Common myeloid progenitor, CD34-positive (primary cell): ENCODE measurements around the gene FHIT.

ENCODE experiments used
- CTCF ChIA-PET: fragments of 350-600 bp; sonication (Branson Sonifier 250); formaldehyde crosslinking; loops from one replicate; lab custom pipeline; 2021; ENCODE audit warnings: antibody characterized with exemption; lab: Charles Lee
- POLR2A ChIA-PET: fragments of 350-600 bp; sonication (Branson Sonifier 250); formaldehyde crosslinking; loops from one replicate; lab custom pipeline; 2021; ENCODE audit warnings: antibody characterized with exemption; lab: Charles Lee
- DNase-seq, 3 donors: peaks; one replicate each; pipeline versions ENCODE4 v3.0.0 to v3.0.0-alpha.2; 2013
- H3K27ac ChIP-seq, 2 experiments: 1 replicate in 1 of 2; 2 replicates in 1 of 2; pipeline ENCODE4 v1.7.0; 2013; ENCODE audit warnings: inconsistent platforms in 2 of 2, low read length in 2 of 2, mild to moderate bottlenecking in 2 of 2, low read depth in 1 of 2, moderate library complexity in 1 of 2; ENCODE audit not compliant: severe bottlenecking in 2 of 2, insufficient read depth in 1 of 2, poor library complexity in 1 of 2
- H3K27me3 ChIP-seq, 5 experiments: replicated peaks in 2 of 5; 1 replicate in 3 of 5; 2 replicates in 2 of 5; pipeline versions ENCODE4 v1.6.1 to v1.7.0; 2013; ENCODE audit warnings: low read length in 4 of 5, mild to moderate bottlenecking in 2 of 5, moderate library complexity in 2 of 5, inconsistent platforms in 1 of 5; ENCODE audit not compliant: insufficient read depth in 5 of 5, control insufficient read depth in 4 of 5
- H3K36me3 ChIP-seq, 4 experiments: 1 replicate in 2 of 4; 2 replicates in 2 of 4; pipeline versions ENCODE4 v1.6.1 to v1.7.0; 2013; ENCODE audit warnings: low read length in 3 of 4, control low read depth in 1 of 4, mild to moderate bottlenecking in 1 of 4; ENCODE audit not compliant: control insufficient read depth in 4 of 4, insufficient read depth in 4 of 4
- H3K4me1 ChIP-seq, 4 experiments: 1 replicate in 3 of 4; 2 replicates in 1 of 4; pipeline versions ENCODE4 v1.6.1 to v1.7.1; 2013; ENCODE audit warnings: low read length in 3 of 4, mild to moderate bottlenecking in 3 of 4, control low read depth in 1 of 4, inconsistent platforms in 1 of 4, moderate library complexity in 1 of 4; ENCODE audit not compliant: control insufficient read depth in 4 of 4, insufficient read depth in 4 of 4; ENCODE audit errors: control extremely low read depth in 1 of 4
- H3K4me3 ChIP-seq, 7 experiments: 1 replicate in 4 of 7; 2 replicates in 3 of 7; pipeline versions ENCODE4 v1.5.1 to v1.7.0; 2013; ENCODE audit warnings: mild to moderate bottlenecking in 7 of 7, low read length in 6 of 7, moderate library complexity in 6 of 7, inconsistent platforms in 2 of 7, low read depth in 2 of 7, control low read depth in 1 of 7; ENCODE audit not compliant: insufficient read depth in 4 of 7, control insufficient read depth in 1 of 7; ENCODE audit errors: extremely low read depth in 1 of 7
- H3K9me3 ChIP-seq, 5 experiments: 1 replicate in 4 of 5; 2 replicates in 1 of 5; pipeline versions ENCODE4 v1.6.1 to v1.7.1; 2013; ENCODE audit warnings: low read length in 4 of 5, mild to moderate bottlenecking in 2 of 5, inconsistent platforms in 1 of 5, low read depth in 1 of 5, moderate library complexity in 1 of 5; ENCODE audit not compliant: control insufficient read depth in 4 of 5, insufficient read depth in 2 of 5; ENCODE audit errors: control extremely low read depth in 1 of 5
- WGBS: methylation state at CpG from one replicate; pipeline ENCODE4 v1.1.5; 2013; ENCODE audit not compliant: insufficient coverage; 5-methylcytosine and 5-hydroxymethylcytosine counted together

Gene FHIT

DNA sequence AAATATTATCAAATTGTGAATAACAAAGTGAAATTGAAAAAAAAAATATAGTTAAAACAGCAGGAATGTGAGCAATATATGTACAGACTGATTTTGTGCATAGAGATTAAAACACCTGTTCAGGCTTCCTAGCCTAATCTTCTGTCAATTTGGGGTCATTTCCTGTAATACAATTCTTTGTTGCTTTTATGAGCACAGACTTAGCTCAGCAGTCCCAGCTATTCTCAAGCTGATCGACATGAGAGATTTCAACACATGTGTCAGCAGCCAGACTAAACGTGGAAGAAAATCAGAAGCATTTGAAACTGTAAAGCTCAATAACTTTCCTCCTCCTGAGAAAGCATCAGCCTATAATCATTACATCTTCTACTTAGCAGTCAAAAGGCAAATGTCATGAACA lies 1.6 kb upstream of the FHIT start:
- POLR2A ChIA-PET, result no interaction called here
- Histone ChIP-seq H3K27me3 (no peaks in the 10 kb centered on the region), H3K27ac (no peak overlapping the region), H3K9me3 (no peaks in the 10 kb centered on the region), H3K36me3 (no peaks in the 10 kb centered on the region), H3K4me3 (no peak overlapping the region), H3K4me1 (peaks cover 16 to 20% (median 18%) of the 10 kb centered on the region in 4 experiments)
- DNase-seq, result no peak
- CTCF ChIA-PET, result no interaction called here
- 100% methylated on average over 2 of the region's 2 CpGs for WGBS

GRCh38 chr3:61250784-61251173 lies 473 bp downstream of the FHIT start:
- 8% methylated on average over 20 of the region's 21 CpGs for WGBS
- H3K4me3 ChIP-seq, result peak overlapping the region; percentile 67 to 100 (median 83)
- no peaks in the 10 kb centered on the region for H3K9me3 ChIP-seq
- ChIA-PET POLR2A (no interaction called here), CTCF (no interaction called here)
- DNase-seq, result peak; percentile 16 to 43 (median 25)
- H3K4me1 ChIP-seq, result peaks cover 16 to 20% (median 18%) of the 10 kb centered on the region in 4 experiments
- peaks cover 0 to 2% (median 0%) of the 10 kb centered on the region in 4 experiments for H3K36me3 ChIP-seq
- no peaks in the 10 kb centered on the region for H3K27me3 ChIP-seq
- H3K27ac ChIP-seq, result peak overlapping the region; percentile 55 to 76

- Histone ChIP-seq H3K9me3 (peaks cover 0 to 3% (median 0%) of the 10 kb centered on the region in 5 experiments), H3K4me1 (peaks cover 16 to 20% (median 18%) of the 10 kb centered on the region in 4 experiments), H3K27ac (no peak overlapping the region), H3K27me3 (no peaks in the 10 kb centered on the region), H3K4me3 (no peak overlapping the region), H3K36me3 (peaks cover 0 to 3% (median under 1%) of the 10 kb centered on the region in 4 experiments)
- no peak for DNase-seq
- WGBS, result no CpG with 5 or more reads among the region's 2 CpGs
- POLR2A ChIA-PET, result no interaction called here
- CTCF ChIA-PET, result no interaction called here
Measured at GRCh38 chr3:61248496-61248895, 2.8 kb downstream of the FHIT start.

DNA sequence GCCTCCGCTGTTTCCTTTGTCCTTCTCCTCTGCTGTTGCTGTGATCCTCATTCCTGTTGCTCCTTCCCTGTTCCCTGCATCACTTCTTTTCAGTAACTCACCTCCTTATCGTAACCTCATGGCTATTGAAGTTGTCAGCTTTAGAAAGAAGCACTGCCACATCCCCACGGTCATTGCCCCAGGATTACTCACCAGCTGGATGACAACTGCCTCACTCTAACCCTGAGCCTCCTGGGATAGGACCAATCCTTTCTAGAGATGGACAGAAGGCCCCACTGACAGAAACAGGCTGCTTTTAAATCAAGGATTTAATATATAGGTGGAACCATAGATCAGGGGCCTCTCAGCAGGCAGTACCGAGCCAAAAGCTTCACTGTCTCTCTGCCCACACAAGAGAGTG lies 4.1 kb downstream of the FHIT start:
- Histone ChIP-seq H3K27ac (no peak overlapping the region), H3K4me1 (peaks cover 15 to 18% (median 17%) of the 10 kb centered on the region in 4 experiments), H3K9me3 (peaks cover 0 to 4% (median 3%) of the 10 kb centered on the region in 5 experiments), H3K27me3 (no peaks in the 10 kb centered on the region), H3K4me3 (no peak overlapping the region), H3K36me3 (peaks cover 0 to 3% (median under 1%) of the 10 kb centered on the region in 4 experiments)
- POLR2A ChIA-PET, result no interaction called here
- WGBS, result 92% methylated on average over 2 of the region's 4 CpGs
- no peak for DNase-seq
- CTCF ChIA-PET, result no interaction called here

GRCh38 chr3:61239871-61240270 lies 11.4 kb downstream of the FHIT start:
- Histone ChIP-seq H3K9me3 (peaks cover 0 to 5% (median 3%) of the 10 kb centered on the region in 5 experiments), H3K27me3 (no peaks in the 10 kb centered on the region), H3K4me1 (peaks cover 0 to 4% (median 0%) of the 10 kb centered on the region in 4 experiments), H3K36me3 (peaks cover 0 to 3% (median 0%) of the 10 kb centered on the region in 4 experiments), H3K4me3 (no peak overlapping the region), H3K27ac (no peak overlapping the region)
- ChIA-PET POLR2A (no interaction called here), CTCF (no interaction called here)
- no peak for DNase-seq

- no peak overlapping the region for H3K4me3 ChIP-seq
- no peaks in the 10 kb centered on the region for H3K36me3 ChIP-seq
- H3K27me3 ChIP-seq, result no peaks in the 10 kb centered on the region
- CTCF ChIA-PET, result no interaction called here
- peaks cover 0 to 5% (median 3%) of the 10 kb centered on the region in 5 experiments for H3K9me3 ChIP-seq
- WGBS, result no CpG with 5 or more reads among the region's 1 CpG
- POLR2A ChIA-PET, result no interaction called here
- H3K4me1 ChIP-seq, result peaks cover 0 to 4% (median 0%) of the 10 kb centered on the region in 4 experiments
- no peak overlapping the region for H3K27ac ChIP-seq
- DNase-seq, result no peak
Measured at GRCh38 chr3:61237858-61238257, 13.4 kb downstream of the FHIT start.

DNA sequence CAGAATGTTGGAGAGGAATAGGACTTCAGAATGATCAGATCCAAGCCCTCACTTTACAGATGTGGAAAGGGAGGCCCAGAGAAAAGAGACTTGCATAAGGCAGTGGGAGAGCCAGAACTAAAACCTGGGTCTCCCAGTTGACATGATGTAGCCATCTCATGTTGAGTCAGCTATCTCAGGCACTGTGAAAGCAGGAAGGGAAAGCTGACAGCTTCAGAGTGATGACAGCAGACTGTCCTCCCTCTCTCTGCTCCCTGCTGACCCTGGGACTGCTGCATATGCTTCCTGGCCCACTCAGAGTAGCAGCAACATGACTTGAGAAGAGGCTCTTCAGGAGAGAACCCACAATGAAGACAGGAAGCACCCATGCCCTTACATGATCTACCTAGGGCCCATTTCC lies 14.7 kb downstream of the FHIT start:
- H3K9me3 ChIP-seq, result no peaks in the 10 kb centered on the region
- H3K36me3 ChIP-seq, result peaks cover 0 to 2% (median 0%) of the 10 kb centered on the region in 4 experiments
- no peak for DNase-seq
- CTCF ChIA-PET, result no interaction called here
- H3K4me1 ChIP-seq, result peaks cover 0 to 4% (median 0%) of the 10 kb centered on the region in 4 experiments
- H3K27ac ChIP-seq, result no peak overlapping the region
- no peak overlapping the region for H3K4me3 ChIP-seq
- POLR2A ChIA-PET, result no interaction called here
- H3K27me3 ChIP-seq, result no peaks in the 10 kb centered on the region
